Panc1 (cell line): ENCODE measurements around the gene C3orf49.

Experiments used
- POLR2AphosphoS5 ChIP-seq: IDR thresholded peaks from 2 replicates; pipeline ENCODE4 v1.6.1; 2012; ENCODE audit warnings: mild to moderate bottlenecking, low read depth, low read length, moderate library complexity
- TCF7L2 ChIP-seq: IDR thresholded peaks from 2 replicates; pipeline ENCODE4 v1.6.1; 2011; ENCODE audit warnings: mild to moderate bottlenecking, low read depth, low read length, inconsistent platforms
- TF ChIP-seq, protein P1 (sequence below): fragments of 450-650 bp; IDR thresholded peaks from 2 replicates; pipeline ENCODE4 v1.5.1; 2017; ENCODE audit warnings: mild to moderate bottlenecking

DNA sequence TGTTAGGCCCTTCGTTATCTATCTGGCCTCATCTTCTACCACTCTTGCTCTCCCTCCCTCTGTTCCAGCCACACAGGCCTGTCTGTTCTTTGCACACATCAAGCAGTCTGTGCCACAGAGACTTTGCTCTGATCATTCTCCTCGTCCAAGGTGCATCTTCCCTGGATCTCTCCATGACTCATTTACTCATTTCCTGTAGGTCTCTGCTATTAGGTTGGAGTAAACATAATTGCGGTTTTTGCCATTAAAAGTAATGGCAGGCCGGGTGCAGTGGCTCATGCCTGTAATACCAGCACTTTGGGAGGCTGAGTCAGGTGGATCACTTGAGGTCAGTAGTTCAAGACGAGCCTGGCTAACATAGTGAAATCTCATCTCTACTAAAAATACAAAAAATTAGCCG lies 9.5 kb upstream of the C3orf49 start:
- TF ChIP-seq, protein P1, sequence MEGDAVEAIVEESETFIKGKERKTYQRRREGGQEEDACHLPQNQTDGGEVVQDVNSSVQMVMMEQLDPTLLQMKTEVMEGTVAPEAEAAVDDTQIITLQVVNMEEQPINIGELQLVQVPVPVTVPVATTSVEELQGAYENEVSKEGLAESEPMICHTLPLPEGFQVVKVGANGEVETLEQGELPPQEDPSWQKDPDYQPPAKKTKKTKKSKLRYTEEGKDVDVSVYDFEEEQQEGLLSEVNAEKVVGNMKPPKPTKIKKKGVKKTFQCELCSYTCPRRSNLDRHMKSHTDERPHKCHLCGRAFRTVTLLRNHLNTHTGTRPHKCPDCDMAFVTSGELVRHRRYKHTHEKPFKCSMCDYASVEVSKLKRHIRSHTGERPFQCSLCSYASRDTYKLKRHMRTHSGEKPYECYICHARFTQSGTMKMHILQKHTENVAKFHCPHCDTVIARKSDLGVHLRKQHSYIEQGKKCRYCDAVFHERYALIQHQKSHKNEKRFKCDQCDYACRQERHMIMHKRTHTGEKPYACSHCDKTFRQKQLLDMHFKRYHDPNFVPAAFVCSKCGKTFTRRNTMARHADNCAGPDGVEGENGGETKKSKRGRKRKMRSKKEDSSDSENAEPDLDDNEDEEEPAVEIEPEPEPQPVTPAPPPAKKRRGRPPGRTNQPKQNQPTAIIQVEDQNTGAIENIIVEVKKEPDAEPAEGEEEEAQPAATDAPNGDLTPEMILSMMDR: no peak
- TF ChIP-seq POLR2AphosphoS5: no peak
- TF ChIP-seq TCF7L2: no peak
